ENCODE results near the gene SHROOM3. TPM values are rescaled to one million over a fixed set of nuclear protein-coding genes. Genes with fewer than 3 reads are reported as not detected.

The SHROOM3 gene
- total RNA-seq, 1 donor from 2014 or later: not detected

DNA sequence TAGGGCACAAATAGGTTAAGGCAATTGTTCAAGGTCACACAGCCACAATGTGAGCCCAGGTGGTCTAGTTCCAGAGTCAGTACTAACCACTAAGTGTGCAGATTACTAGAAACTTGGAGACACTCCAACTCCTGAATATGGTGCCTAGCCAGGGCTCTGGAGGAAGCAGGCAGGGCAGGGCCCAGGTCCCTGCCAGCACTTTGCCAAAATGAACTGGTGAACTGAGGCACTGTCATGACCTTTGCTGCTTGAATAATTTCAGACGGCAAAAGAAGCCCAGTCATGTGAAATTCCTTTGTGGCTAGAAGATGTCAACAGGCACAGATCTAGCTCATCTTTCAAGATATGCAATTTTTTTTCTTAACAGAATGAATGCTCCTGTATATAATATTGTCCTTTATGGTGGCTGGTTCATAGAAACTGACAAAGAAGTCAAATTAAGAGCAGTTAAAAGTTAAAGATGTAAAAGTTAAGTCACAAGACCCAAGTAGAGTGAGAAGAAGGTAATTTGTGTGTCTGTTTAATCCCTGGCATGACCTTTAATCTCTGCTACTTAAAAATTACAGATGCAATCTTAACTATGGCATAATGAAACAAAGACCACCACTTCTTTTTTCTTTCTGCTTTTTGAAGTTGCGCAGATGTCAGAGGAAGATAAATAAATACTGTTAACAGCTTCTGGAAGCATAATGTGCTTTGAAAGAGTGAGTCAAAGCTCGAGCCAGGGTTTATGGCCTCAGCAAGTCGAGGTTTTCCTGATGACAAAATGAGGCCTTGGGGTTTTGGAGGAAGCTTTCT, 54.1 kb downstream of the SHROOM3 start:
- H3K9me3 Mint-ChIP-seq: no peaks in the 10 kb centered on the region
- intact Hi-C loops (cut with micrococcal nuclease): no loop called here
- H3K27me3 Mint-ChIP-seq (ENCODE audit: low read depth): peaks cover 5% of the 10 kb centered on the region
- H3K4me1 Mint-ChIP-seq (ENCODE audit: low read depth): no peaks in the 10 kb centered on the region
- no peaks in the 10 kb centered on the region for H3K36me3 Mint-ChIP-seq (ENCODE audit: low read depth)
- no peak for DNase-seq (ENCODE audit: low spot score)
- no peak overlapping the region for H3K4me3 Mint-ChIP-seq (ENCODE audit: low read depth)
- H3K27ac Mint-ChIP-seq: no peak overlapping the region

GRCh38 chr4:76489686-76490161, 54.7 kb downstream of the SHROOM3 start:
- intact Hi-C loops (cut with micrococcal nuclease): no loop called here
- Mint-ChIP-seq H3K4me3 (ENCODE audit: low read depth) (no peak overlapping the region), H3K4me1 (ENCODE audit: low read depth) (no peaks in the 10 kb centered on the region), H3K27me3 (ENCODE audit: low read depth) (peaks cover 5% of the 10 kb centered on the region), H3K9me3 (no peaks in the 10 kb centered on the region), H3K27ac (no peak overlapping the region), H3K36me3 (ENCODE audit: low read depth) (no peaks in the 10 kb centered on the region)
- DNase-seq (ENCODE audit: low spot score): no peak

GRCh38 chr4:76492055-76492454, 57.0 kb downstream of the SHROOM3 start:
- peaks cover 5% of the 10 kb centered on the region for H3K27me3 Mint-ChIP-seq (ENCODE audit: low read depth)
- H3K36me3 Mint-ChIP-seq (ENCODE audit: low read depth): no peaks in the 10 kb centered on the region
- H3K4me3 Mint-ChIP-seq (ENCODE audit: low read depth): no peak overlapping the region
- intact Hi-C loops (cut with micrococcal nuclease): no loop called here
- H3K4me1 Mint-ChIP-seq (ENCODE audit: low read depth): no peaks in the 10 kb centered on the region
- H3K27ac Mint-ChIP-seq: no peak overlapping the region
- H3K9me3 Mint-ChIP-seq: no peaks in the 10 kb centered on the region
- DNase-seq (ENCODE audit: low spot score): no peak

DNA sequence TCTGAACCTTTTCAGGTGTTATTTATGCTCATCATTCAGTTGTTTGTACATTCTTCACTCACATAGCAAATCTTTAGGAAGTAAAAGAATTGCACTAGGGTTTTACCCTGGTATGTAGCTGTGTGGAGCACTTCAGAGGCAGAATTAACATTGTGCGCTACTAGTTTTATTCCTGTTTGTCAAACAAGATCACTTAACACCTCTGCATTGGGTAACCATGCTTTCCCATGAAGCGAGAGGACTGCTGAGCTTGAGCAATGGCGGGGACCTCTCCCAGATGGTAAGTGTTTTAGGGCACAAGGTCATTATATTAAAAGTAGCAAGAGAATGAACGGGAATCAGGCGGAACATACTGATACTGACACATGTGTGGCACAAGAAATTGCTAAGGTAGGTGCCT, 59.2 kb downstream of the SHROOM3 start:
- Mint-ChIP-seq H3K4me3 (ENCODE audit: low read depth) (no peak overlapping the region), H3K27ac (no peak overlapping the region), H3K9me3 (no peaks in the 10 kb centered on the region), H3K4me1 (ENCODE audit: low read depth) (no peaks in the 10 kb centered on the region), H3K27me3 (ENCODE audit: low read depth) (peaks cover 2% of the 10 kb centered on the region), H3K36me3 (ENCODE audit: low read depth) (no peaks in the 10 kb centered on the region)
- intact Hi-C loops (cut with micrococcal nuclease): no loop called here
- DNase-seq (ENCODE audit: low spot score): no peak

GRCh38 chr4:76494871-76495590, 60.0 kb downstream of the SHROOM3 start:
- Mint-ChIP-seq H3K27ac (no peak overlapping the region), H3K27me3 (ENCODE audit: low read depth) (peaks cover 2% of the 10 kb centered on the region), H3K9me3 (no peaks in the 10 kb centered on the region), H3K4me3 (ENCODE audit: low read depth) (no peak overlapping the region), H3K4me1 (ENCODE audit: low read depth) (no peaks in the 10 kb centered on the region), H3K36me3 (ENCODE audit: low read depth) (no peaks in the 10 kb centered on the region)
- DNase-seq (ENCODE audit: low spot score): no peak
- intact Hi-C loops (cut with micrococcal nuclease): no loop called here

- Mint-ChIP-seq H3K27ac (no peak overlapping the region), H3K36me3 (ENCODE audit: low read depth) (no peaks in the 10 kb centered on the region), H3K4me1 (ENCODE audit: low read depth) (no peaks in the 10 kb centered on the region), H3K27me3 (ENCODE audit: low read depth) (peaks cover 4% of the 10 kb centered on the region), H3K9me3 (no peaks in the 10 kb centered on the region), H3K4me3 (ENCODE audit: low read depth) (no peak overlapping the region)
- intact Hi-C loops (cut with micrococcal nuclease): no loop called here
- DNase-seq (ENCODE audit: low spot score): no peak
Observed at GRCh38 chr4:76498550-76498949, 63.5 kb downstream of the SHROOM3 start.

GRCh38 chr4:76499461-76499860, 64.4 kb downstream of the SHROOM3 start:
- no peaks in the 10 kb centered on the region for H3K4me1 Mint-ChIP-seq (ENCODE audit: low read depth)
- intact Hi-C loops (cut with micrococcal nuclease): no loop called here
- no peak for DNase-seq (ENCODE audit: low spot score)
- H3K27me3 Mint-ChIP-seq (ENCODE audit: low read depth): peaks cover 4% of the 10 kb centered on the region
- H3K36me3 Mint-ChIP-seq (ENCODE audit: low read depth): no peaks in the 10 kb centered on the region
- H3K27ac Mint-ChIP-seq: no peak overlapping the region
- no peaks in the 10 kb centered on the region for H3K9me3 Mint-ChIP-seq
- H3K4me3 Mint-ChIP-seq (ENCODE audit: low read depth): no peak overlapping the region

DNA sequence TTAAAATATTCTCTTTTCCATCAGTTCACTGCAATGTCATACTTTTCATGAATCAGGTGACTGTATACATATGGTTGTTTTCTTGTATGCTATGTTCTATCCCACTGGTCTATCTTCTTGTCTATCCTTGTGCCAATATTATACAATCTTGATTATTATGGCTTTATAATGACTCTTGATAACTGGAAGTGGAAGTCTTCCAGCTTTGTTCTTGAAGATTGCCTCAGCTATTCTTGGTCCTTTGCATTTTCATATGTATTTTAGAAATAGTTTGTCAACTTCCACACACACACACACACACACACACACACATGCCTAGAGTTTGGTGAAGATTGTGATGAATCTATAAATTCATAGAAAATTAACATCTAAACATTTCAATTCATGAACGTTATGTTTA, 67.9 kb downstream of the SHROOM3 start:
- no peak for DNase-seq (ENCODE audit: low spot score)
- no peaks in the 10 kb centered on the region for H3K4me1 Mint-ChIP-seq (ENCODE audit: low read depth)
- peaks cover 5% of the 10 kb centered on the region for H3K27me3 Mint-ChIP-seq (ENCODE audit: low read depth)
- H3K27ac Mint-ChIP-seq: no peak overlapping the region
- H3K4me3 Mint-ChIP-seq (ENCODE audit: low read depth): no peak overlapping the region
- no peaks in the 10 kb centered on the region for H3K36me3 Mint-ChIP-seq (ENCODE audit: low read depth)
- intact Hi-C loops (cut with micrococcal nuclease): no loop called here
- no peaks in the 10 kb centered on the region for H3K9me3 Mint-ChIP-seq

DNA sequence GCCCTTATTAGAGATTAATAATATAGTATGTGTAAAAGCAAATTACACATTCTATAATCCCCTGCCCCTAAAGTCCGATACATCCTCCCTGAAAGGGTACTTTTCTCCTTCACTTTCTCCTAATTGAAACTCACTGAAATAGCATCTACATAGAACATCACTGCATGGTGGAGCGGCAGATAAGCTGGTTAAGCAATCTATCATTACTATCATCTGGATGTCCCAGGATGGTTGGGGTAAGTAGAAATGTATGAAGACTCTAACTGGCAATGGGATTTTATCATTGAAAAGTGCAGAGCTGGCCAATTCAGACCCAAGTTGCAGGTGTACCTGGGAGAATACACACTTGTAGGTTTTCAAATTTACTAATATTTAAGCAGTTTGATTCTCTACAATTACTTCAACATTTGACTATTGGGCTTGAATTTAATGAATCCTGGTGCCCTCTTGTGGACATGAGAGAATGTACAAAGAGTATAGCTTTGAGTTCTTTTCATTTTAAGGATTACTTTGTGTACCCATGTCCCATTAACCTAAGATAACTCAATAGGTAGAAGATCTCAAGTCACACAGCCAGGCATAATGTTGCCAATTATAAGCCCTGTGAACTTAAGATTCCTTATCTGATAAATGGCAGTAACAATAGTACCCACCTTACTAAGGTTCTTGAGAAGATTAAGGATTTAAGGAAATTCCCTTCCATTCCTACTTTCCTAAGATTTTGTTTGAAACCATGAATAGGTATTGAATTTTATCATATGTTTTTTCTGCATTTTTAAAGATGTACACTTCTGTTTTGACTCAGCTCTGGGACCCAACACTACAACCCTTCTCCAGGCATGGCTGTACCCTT, 69.8 kb downstream of the SHROOM3 start:
- H3K27me3 Mint-ChIP-seq (ENCODE audit: low read depth): peaks cover 6% of the 10 kb centered on the region
- no peak for DNase-seq (ENCODE audit: low spot score)

GRCh38 chr4:76511947-76512346, 76.9 kb downstream of the SHROOM3 start:
- no peaks in the 10 kb centered on the region for H3K4me1 Mint-ChIP-seq (ENCODE audit: low read depth)
- no peak overlapping the region for H3K27ac Mint-ChIP-seq
- H3K9me3 Mint-ChIP-seq: peaks cover 4% of the 10 kb centered on the region
- intact Hi-C loops (cut with micrococcal nuclease): loop anchor here (5.0 to 10.0 kb wide), 2 partner anchors 245 to 693 kb away; no protein-coding TSS in a partner anchor
- H3K4me3 Mint-ChIP-seq (ENCODE audit: low read depth): no peak overlapping the region
- no peaks in the 10 kb centered on the region for H3K36me3 Mint-ChIP-seq (ENCODE audit: low read depth)
- peaks cover 5% of the 10 kb centered on the region for H3K27me3 Mint-ChIP-seq (ENCODE audit: low read depth)
- DNase-seq (ENCODE audit: low spot score): no peak

More for the DNA sequence above, 69.8 kb downstream of the SHROOM3 start:
- Mint-ChIP-seq H3K4me1 (ENCODE audit: low read depth) (no peaks in the 10 kb centered on the region), H3K27ac (no peak overlapping the region), H3K9me3 (no peaks in the 10 kb centered on the region), H3K36me3 (ENCODE audit: low read depth) (no peaks in the 10 kb centered on the region), H3K4me3 (ENCODE audit: low read depth) (no peak overlapping the region)
- intact Hi-C loops (cut with micrococcal nuclease): loop anchor here (2.0 kb wide), 2 partner anchors 74 to 324 kb away; no protein-coding TSS in a partner anchor

DNA sequence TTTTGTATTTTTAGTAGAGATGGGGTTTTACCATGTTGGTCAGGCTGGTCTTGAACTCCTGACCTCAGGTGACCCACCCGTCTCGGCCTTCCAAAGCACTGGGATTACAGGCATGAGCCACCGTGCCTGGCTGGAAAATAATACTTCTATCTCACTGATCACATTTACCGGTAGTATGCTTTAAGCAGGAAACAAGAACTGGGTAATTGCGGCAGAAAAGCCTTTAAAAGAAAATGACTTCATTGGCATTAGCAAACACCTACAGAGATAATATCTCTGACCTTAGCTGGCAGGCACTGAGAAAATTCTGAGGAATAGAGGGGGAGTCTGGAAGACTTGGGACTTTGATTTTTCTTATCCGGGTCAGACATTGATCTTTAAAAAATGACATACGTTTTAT, 78.5 kb downstream of the SHROOM3 start:
- DNase-seq (ENCODE audit: low spot score): no peak
- Mint-ChIP-seq H3K4me1 (ENCODE audit: low read depth) (no peaks in the 10 kb centered on the region), H3K27ac (no peak overlapping the region), H3K27me3 (ENCODE audit: low read depth) (peaks cover 5% of the 10 kb centered on the region), H3K9me3 (peaks cover 4% of the 10 kb centered on the region), H3K4me3 (ENCODE audit: low read depth) (no peak overlapping the region), H3K36me3 (ENCODE audit: low read depth) (no peaks in the 10 kb centered on the region)
- intact Hi-C loops (cut with micrococcal nuclease): loop anchor here (5.0 to 10.0 kb wide), 2 partner anchors 244 to 691 kb away; no protein-coding TSS in a partner anchor

DNA sequence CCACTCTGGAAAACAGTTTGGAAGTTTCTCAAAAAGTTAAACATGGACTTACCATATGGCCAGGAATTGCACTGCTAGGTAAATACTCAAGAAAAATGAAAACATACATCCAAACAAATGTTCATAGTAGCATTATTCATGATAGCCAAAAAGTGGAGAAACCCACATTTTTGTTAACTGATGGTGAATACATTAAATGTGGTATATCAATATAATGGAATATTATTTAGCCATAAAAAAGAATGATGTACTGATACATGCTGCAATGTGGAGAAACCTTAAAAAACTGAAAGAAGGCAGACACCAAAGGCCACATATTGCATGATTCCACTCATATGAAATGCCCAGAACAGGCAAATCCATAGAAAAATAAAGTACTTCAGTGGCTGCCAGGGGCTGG, 79.1 kb downstream of the SHROOM3 start:
- no peak overlapping the region for H3K27ac Mint-ChIP-seq
- no peaks in the 10 kb centered on the region for H3K36me3 Mint-ChIP-seq (ENCODE audit: low read depth)
- DNase-seq (ENCODE audit: low spot score): no peak
- intact Hi-C loops (cut with micrococcal nuclease): loop anchor here (5.0 to 10.0 kb wide), 2 partner anchors 243 to 691 kb away; no protein-coding TSS in a partner anchor
- H3K27me3 Mint-ChIP-seq (ENCODE audit: low read depth): peaks cover 5% of the 10 kb centered on the region
- H3K9me3 Mint-ChIP-seq: peaks cover 4% of the 10 kb centered on the region
- H3K4me3 Mint-ChIP-seq (ENCODE audit: low read depth): no peak overlapping the region
- H3K4me1 Mint-ChIP-seq (ENCODE audit: low read depth): no peaks in the 10 kb centered on the region
